Stimulated activated CD8-positive, alpha-beta memory T cell treated with anti-CD3 and anti-CD28 coated beads, Interleukin-12 subunit alpha, Interleukin-12 subunit beta, amount 100 ng/mL, for 4 hours (primary cell): ENCODE results near the gene GNG2.
A peak's percentile ranks its signal among the peaks of the same experiment; 100 is the strongest.

Experiments used
- DNase-seq: peaks from one replicate; pipeline ENCODE4 v3.0.0-alpha.2; 2020; ENCODE audit warnings: low read depth

The GNG2 gene

GRCh38 chr14:51894250-51894649 lies 33.8 kb downstream of the GNG2 start:
- DNase-seq, result no peak

GRCh38 chr14:51895375-51895774 lies 35.0 kb downstream of the GNG2 start:
- no peak for DNase-seq

GRCh38 chr14:51897791-51898355 lies 37.5 kb downstream of the GNG2 start:
- DNase-seq, result no peak

- no peak for DNase-seq
Measured at GRCh38 chr14:51901475-51902024, 41.1 kb downstream of the GNG2 start.

- peak; percentile 49 for DNase-seq
Measured at GRCh38 chr14:51905656-51906121, 45.3 kb downstream of the GNG2 start.

GRCh38 chr14:51908086-51908485 lies 47.7 kb downstream of the GNG2 start:
- no peak for DNase-seq

GRCh38 chr14:51912112-51912786 lies 51.8 kb downstream of the GNG2 start:
- no peak for DNase-seq

- DNase-seq, result no peak
Measured at GRCh38 chr14:51914310-51914709, 53.9 kb downstream of the GNG2 start.

- no peak for DNase-seq
Measured at GRCh38 chr14:51917193-51917592, 56.8 kb downstream of the GNG2 start.

- no peak for DNase-seq
Measured at GRCh38 chr14:51921026-51921425, 60.6 kb downstream of the GNG2 start.

GRCh38 chr14:51922624-51923023 lies 62.2 kb downstream of the GNG2 start:
- no peak for DNase-seq

- DNase-seq, result no peak
Measured at GRCh38 chr14:51924600-51924999, 64.2 kb downstream of the GNG2 start.

GRCh38 chr14:51925980-51926379 lies 65.6 kb downstream of the GNG2 start:
- no peak for DNase-seq

GRCh38 chr14:51926449-51926848 lies 66.0 kb downstream of the GNG2 start:
- DNase-seq, result no peak

- no peak for DNase-seq
Measured at GRCh38 chr14:51928568-51928967, 68.2 kb downstream of the GNG2 start.

- no peak for DNase-seq
Measured at GRCh38 chr14:51929166-51929565, 68.8 kb downstream of the GNG2 start.

GRCh38 chr14:51929910-51930682 lies 69.7 kb downstream of the GNG2 start:
- DNase-seq, result no peak

GRCh38 chr14:51931308-51931707 lies 70.9 kb downstream of the GNG2 start:
- DNase-seq, result no peak

GRCh38 chr14:51933191-51933590 lies 72.8 kb downstream of the GNG2 start:
- no peak for DNase-seq

- DNase-seq, result no peak
Measured at GRCh38 chr14:51938137-51938536, 77.7 kb downstream of the GNG2 start.

GRCh38 chr14:51938821-51939220 lies 78.4 kb downstream of the GNG2 start:
- DNase-seq, result no peak

GRCh38 chr14:51939226-51939625 lies 78.8 kb downstream of the GNG2 start:
- DNase-seq, result no peak

- no peak for DNase-seq
Measured at GRCh38 chr14:51939755-51940301, 79.4 kb downstream of the GNG2 start.
